A549 (cell line): Measurements from ENCODE around the gene ECHDC1. TPM values are rescaled to one million over a fixed set of nuclear protein-coding genes. Genes with fewer than 3 reads are reported as not detected.

Experiments
- polyA plus RNA-seq, 4 experiments: library from polyadenylated mRNA; depleted of rRNA in 3 of 4; stranded (reverse); fragments of >200 nt; fragmentation: RNase III in 1 of 4; extraction: RNeasy Plus Mini Kit Qiagen cat#74134 plus additional on column Dnase treatment in 1 of 4; gene quantifications; 2 replicates in 3 of 4; 3 replicates in 1 of 4; pipeline ENCODE4 v1.2.3, GENCODE V29; 2011 to 2017
- small RNA-seq, 6 experiments: library from RNA; depleted of rRNA; stranded (forward); fragments of <200 nt; gene quantifications; one replicate each; pipeline ENCODE3, GENCODE V24; 2012

The ECHDC1 gene
- polyA plus RNA-seq, 2 of the 4 experiments (the other 2 are of a cell fraction): 53.4 to 64.3 TPM

Small RNA genes lying within 50 kb of the gene (small RNA-seq; reads per million reads assigned to genes)
- gene RNA5SP217: 0 to 6.9 (median 0.19) reads per million in 6 experiments

Other genes with a start within 250 kb of the ECHDC1 start
- gene RSPO3, start 224.9 kb downstream of the ECHDC1 start, polyA plus RNA-seq (2011; rRNA removed): 32.4 and 48.9 TPM in 2 replicates
- 119 to 128 TPM (median 120 TPM) in 3 replicates for gene RSPO3, start 224.9 kb downstream of the ECHDC1 start, polyA plus RNA-seq (2017; fragmentation: RNase III; extraction: RNeasy Plus Mini Kit Qiagen cat#74134 plus additional on column Dnase treatment)
- 31.9 and 33.2 TPM in 2 replicates for gene RNF146, start 76.7 kb downstream of the ECHDC1 start, polyA plus RNA-seq (2011; rRNA removed)
- 15.7 to 19.0 TPM (median 18.9 TPM) in 3 replicates for gene RNF146, start 76.7 kb downstream of the ECHDC1 start, polyA plus RNA-seq (2017; fragmentation: RNase III; extraction: RNeasy Plus Mini Kit Qiagen cat#74134 plus additional on column Dnase treatment)
- gene KIAA0408, start 115.8 kb upstream of the ECHDC1 start, polyA plus RNA-seq (2011; rRNA removed): 10.9 and 11.8 TPM in 2 replicates
- gene KIAA0408, start 115.8 kb upstream of the ECHDC1 start, polyA plus RNA-seq (2017; fragmentation: RNase III; extraction: RNeasy Plus Mini Kit Qiagen cat#74134 plus additional on column Dnase treatment): 2.7 to 3.0 TPM (median 2.9 TPM) in 3 replicates
- 0.12 and 0.20 TPM in 2 replicates for gene C6orf58, start 233.6 kb upstream of the ECHDC1 start, polyA plus RNA-seq (2011; rRNA removed)
- gene C6orf58, start 233.6 kb upstream of the ECHDC1 start, polyA plus RNA-seq (2017; fragmentation: RNase III; extraction: RNeasy Plus Mini Kit Qiagen cat#74134 plus additional on column Dnase treatment): 0.11 TPM in 1 of 3 replicates, not detected in the others